ENCODE measurements around the gene IL36A.

GRCh38 chr2:113052396-113052917 lies 47.2 kb downstream of the IL36A start, which contains the start of gene IL36B:
- TF ChIP-seq TBL1XR1 (IDR thresholded peaks at IDR 0.05; ENCODE audit: low read length in 2 of 2) (no peak), MYC (IDR thresholded peaks at IDR 0.05; ENCODE audit: low read depth, low read length) (no peak), MYC (CRISPR knock-in tag; IDR thresholded peaks at IDR 0.05; ENCODE audit: borderline replicate concordance, low read depth) (no peak), KLF13 (tag; IDR thresholded peaks at IDR 0.05; ENCODE audit: borderline replicate concordance, low read depth) (no peak), SP2 (IDR thresholded peaks at IDR 0.05; ENCODE audit: extremely low read depth, low read depth, low read length, poor library complexity, severe bottlenecking) (no peak), FOXK1 (CRISPR knock-in tag; IDR thresholded peaks at IDR 0.05; ENCODE audit: borderline replicate concordance) (no peak), PHF21A (IDR thresholded peaks at IDR 0.05; ENCODE audit: borderline replicate concordance, low read depth) (no peak), E2F4 (CRISPR knock-in tag; IDR thresholded peaks at IDR 0.05; ENCODE audit: low read depth) (no peak)
